ENCODE data around the gene SON. TPM values are rescaled to one million over a fixed set of nuclear protein-coding genes. Genes with fewer than 3 reads are reported as not detected.

The SON gene
- total RNA-seq, 1 experiment from 2014 or later, result 329 TPM

DNA sequence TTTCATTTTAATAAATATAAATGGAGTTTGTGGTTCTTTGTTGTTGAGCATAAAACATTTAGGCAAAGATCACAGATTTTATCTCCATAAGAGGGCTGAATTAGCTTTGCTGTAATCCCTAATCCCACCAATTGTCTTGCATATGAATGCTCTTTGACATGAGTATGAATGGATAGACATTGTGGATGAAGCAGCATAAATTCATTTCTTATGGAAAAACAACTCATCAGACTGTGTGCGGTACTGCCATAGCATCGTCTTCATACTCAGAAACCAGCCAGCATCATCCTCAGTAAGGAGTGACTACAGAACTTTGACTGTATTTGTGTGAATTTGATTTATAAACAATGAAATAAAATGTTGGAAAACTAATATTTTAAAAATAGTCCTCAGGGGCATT, 19.6 kb downstream of the SON start:
- Mint-ChIP-seq H3K27me3 (ENCODE audit: low read depth) (no peaks in the 10 kb centered on the region), H3K36me3 (ENCODE audit: insufficient read depth in 1 of 3, low read depth in 3 of 3) (peaks cover 39 to 62% (median 59%) of the 10 kb centered on the region in 3 experiments; a peak in 6 of 7 replicates), H3K9me3 (no peaks in the 10 kb centered on the region), H3K27ac (peak overlapping the region in 1 of 3 experiments; percentile 31; a peak in 1 of 7 replicates), H3K4me1 (peaks cover 5% of the 10 kb centered on the region in 2 experiments), H3K4me3 (no peak overlapping the region)
- H4K20me1 ChIP-seq (ENCODE audit: control insufficient read depth, insufficient read depth, insufficient read length), result no peaks in the 10 kb centered on the region
- no CpG with 5 or more reads among the region's 2 CpGs for WGBS (ENCODE audit: extremely low coverage, insufficient read length, low lambda C conversion rate)
- H3K14ac ChIP-seq (ENCODE audit: insufficient read depth, low read length), result no peak overlapping the region
- H4K5ac ChIP-seq (ENCODE audit: insufficient read length, low read depth, low read length), result no peak overlapping the region
- H3K23me2 ChIP-seq (ENCODE audit: insufficient read length, low read depth, low read length, poor library complexity, severe bottlenecking), result no peaks in the 10 kb centered on the region
- H3K79me2 ChIP-seq (ENCODE audit: insufficient read depth, low read length), result 0 out of 2 replicates have a peak, but pooled peaks cover under 1% of the 10 kb centered on the region
- no peaks in the 10 kb centered on the region for H3K4me1 ChIP-seq (ENCODE audit: insufficient read depth, low read length)
- H3K9ac ChIP-seq (ENCODE audit: extremely low read depth, insufficient read length, low read length), result no peak overlapping the region
- no peaks in the 10 kb centered on the region for H3K27me3 ChIP-seq (ENCODE audit: insufficient read depth, low read length)
- no peak overlapping the region for H2AFZ ChIP-seq (ENCODE audit: low read length)
- H2BK15ac ChIP-seq (ENCODE audit: low read depth, low read length), result no peak overlapping the region
- no peak overlapping the region for H3K4ac ChIP-seq (ENCODE audit: low read depth, low read length)
- H3K79me1 ChIP-seq (ENCODE audit: insufficient read depth, low read depth, low read length, poor library complexity, severe bottlenecking), result peaks cover 7% of the 10 kb centered on the region
- H3K23ac ChIP-seq (ENCODE audit: insufficient read length, low read depth, low read length), result no peak overlapping the region
- TF ChIP-seq, protein P1, sequence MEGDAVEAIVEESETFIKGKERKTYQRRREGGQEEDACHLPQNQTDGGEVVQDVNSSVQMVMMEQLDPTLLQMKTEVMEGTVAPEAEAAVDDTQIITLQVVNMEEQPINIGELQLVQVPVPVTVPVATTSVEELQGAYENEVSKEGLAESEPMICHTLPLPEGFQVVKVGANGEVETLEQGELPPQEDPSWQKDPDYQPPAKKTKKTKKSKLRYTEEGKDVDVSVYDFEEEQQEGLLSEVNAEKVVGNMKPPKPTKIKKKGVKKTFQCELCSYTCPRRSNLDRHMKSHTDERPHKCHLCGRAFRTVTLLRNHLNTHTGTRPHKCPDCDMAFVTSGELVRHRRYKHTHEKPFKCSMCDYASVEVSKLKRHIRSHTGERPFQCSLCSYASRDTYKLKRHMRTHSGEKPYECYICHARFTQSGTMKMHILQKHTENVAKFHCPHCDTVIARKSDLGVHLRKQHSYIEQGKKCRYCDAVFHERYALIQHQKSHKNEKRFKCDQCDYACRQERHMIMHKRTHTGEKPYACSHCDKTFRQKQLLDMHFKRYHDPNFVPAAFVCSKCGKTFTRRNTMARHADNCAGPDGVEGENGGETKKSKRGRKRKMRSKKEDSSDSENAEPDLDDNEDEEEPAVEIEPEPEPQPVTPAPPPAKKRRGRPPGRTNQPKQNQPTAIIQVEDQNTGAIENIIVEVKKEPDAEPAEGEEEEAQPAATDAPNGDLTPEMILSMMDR (conservative IDR thresholded peaks at IDR 0.05), result no peak
- DNase-seq, result no peak
- H2BK12ac ChIP-seq (ENCODE audit: insufficient read length, low read depth, low read length), result no peak overlapping the region
- no peak overlapping the region for H2BK120ac ChIP-seq (ENCODE audit: low read depth, low read length, poor library complexity, severe bottlenecking)
- no peak overlapping the region for H3T11ph ChIP-seq (ENCODE audit: low read length)
- H2BK5ac ChIP-seq (ENCODE audit: insufficient read length, low read length), result no peak overlapping the region
- H4K8ac ChIP-seq (replicated peaks; ENCODE audit: insufficient read length, low read depth, low read length), result no peak overlapping the region
- H3K27ac ChIP-seq (ENCODE audit: insufficient read length, low read depth, low read length), result no peak overlapping the region
- H3K4me2 ChIP-seq (ENCODE audit: insufficient read depth, insufficient read length, low read length), result no peak overlapping the region
- H4K91ac ChIP-seq (ENCODE audit: insufficient read length, low read depth, low read length), result no peak overlapping the region
- no peak overlapping the region for H2BK20ac ChIP-seq (ENCODE audit: low read depth, low read length, poor library complexity, severe bottlenecking)
- no peaks in the 10 kb centered on the region for H3K9me3 ChIP-seq (ENCODE audit: control insufficient read depth, low read depth, low read length)
- H3K56ac ChIP-seq (ENCODE audit: insufficient read length, low read depth, low read length), result no peak overlapping the region
- H3K18ac ChIP-seq (ENCODE audit: insufficient read length, low read depth, low read length), result no peak overlapping the region
- H2AK5ac ChIP-seq (ENCODE audit: insufficient read length, low read length), result no peak overlapping the region
